ENCODE measurements around the gene CD40. TPM values are rescaled to one million over a fixed set of nuclear protein-coding genes. Genes with fewer than 3 reads are reported as not detected.
"Not testable (repeated sequence)": the region's sequence is repeated elsewhere in the genome, so short reads cannot be mapped to it uniquely, and the experiment has no call there.

Gene CD40
- total RNA-seq, 1 experiment from 2014 or later = 14.1 TPM

GRCh38 chr20:46093531-46093930 lies 24.6 kb upstream of the CD40 start:
- intact Hi-C loops (cut with micrococcal nuclease; ENCODE audit: unreplicated experiment) = no loop called here
- H3K4me1 ChIP-seq (ENCODE audit: control insufficient read depth, insufficient read depth, low read length) = peaks cover 4% of the 10 kb centered on the region; the same call in 1 of the 2 replicates
- DNase-seq (ENCODE audit: low read depth, low spot score) (no peak), ATAC-seq (no peak)
- in situ Hi-C loops (cut with HindIII; ENCODE audit: low pct_unique_long_range_greater_than_20kb, low sequenced_read_pairs) = no loop called here
- H3K9me3 ChIP-seq (ENCODE audit: control insufficient read depth, insufficient read depth, low read depth, low read length) = no peaks in the 10 kb centered on the region
- ChIA-PET CTCF (no interaction called here), POLR2A (no interaction called here)
- H3K27ac ChIP-seq (ENCODE audit: low read length) = no peak overlapping the region
- no peak overlapping the region for H3K4me3 ChIP-seq (ENCODE audit: low read depth in 2 of 2, low read length in 2 of 2)
- BruUV-seq (replicated peaks) = no TSS peak
- TF ChIP-seq TCF7L2 (IDR thresholded peaks at IDR 0.05; ENCODE audit: low read depth, low read length) (no peak), CTCF (IDR thresholded peaks at IDR 0.05) (no peak)
- H3K36me3 ChIP-seq (ENCODE audit: control insufficient read depth, insufficient read depth, low read length) = peaks cover 4% of the 10 kb centered on the region; the same call in 1 of the 2 replicates
- no peaks in the 10 kb centered on the region; the same call in 1 of the 2 replicates for H3K27me3 ChIP-seq (ENCODE audit: control insufficient read depth, insufficient read depth, low read length)

- Histone ChIP-seq H3K36me3 (ENCODE audit: control insufficient read depth, insufficient read depth, low read length) (no peaks in the 10 kb centered on the region), H3K9me3 (ENCODE audit: control insufficient read depth, insufficient read depth, low read depth, low read length) (no peaks in the 10 kb centered on the region), H3K27me3 (ENCODE audit: control insufficient read depth, insufficient read depth, low read length) (peaks cover 3% of the 10 kb centered on the region; the same call in 1 of the 2 replicates), H3K4me1 (ENCODE audit: control insufficient read depth, insufficient read depth, low read length) (no peaks in the 10 kb centered on the region), H3K4me3 (ENCODE audit: low read depth in 2 of 2, low read length in 2 of 2) (no peak overlapping the region), H3K27ac (ENCODE audit: low read length) (no peak overlapping the region)
- ATAC-seq = no peak
- no peak for TF ChIP-seq SIN3A (IDR thresholded peaks at IDR 0.05; ENCODE audit: borderline replicate concordance, insufficient read depth, low read depth, low read length)
- no peak for DNase-seq (ENCODE audit: low read depth, low spot score)
- in situ Hi-C loops (cut with HindIII; ENCODE audit: low pct_unique_long_range_greater_than_20kb, low sequenced_read_pairs) = no loop called here
- intact Hi-C loops (cut with micrococcal nuclease; ENCODE audit: unreplicated experiment) = no loop called here
- ChIA-PET POLR2A (no interaction called here), CTCF (no interaction called here)
- no TSS peak for BruUV-seq (replicated peaks)
These were observed 18.4 kb upstream of the CD40 start for GRCh38 chr20:46099491-46100287.

DNA sequence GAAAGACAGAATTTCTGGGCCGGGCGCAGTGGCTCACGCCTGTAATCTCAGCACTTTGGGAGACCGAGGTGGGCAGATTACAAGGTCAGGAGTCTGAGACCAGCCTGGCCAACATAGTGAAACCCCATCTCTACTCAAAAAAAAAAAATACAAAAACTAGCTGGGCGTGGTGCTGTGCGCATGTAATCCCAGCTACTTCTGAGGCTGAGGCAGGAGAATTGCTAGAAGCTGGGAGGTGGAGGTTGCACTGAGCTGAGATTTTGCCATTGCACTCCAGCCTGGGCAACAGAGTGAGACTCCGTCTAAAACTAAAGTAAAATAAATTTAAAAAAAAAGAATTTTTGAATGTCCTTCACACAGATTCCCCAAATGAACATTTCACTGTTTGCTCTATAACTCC lies 17.7 kb upstream of the CD40 start:
- intact Hi-C loops (cut with micrococcal nuclease; ENCODE audit: unreplicated experiment); ATAC-seq; H3K36me3 ChIP-seq (ENCODE audit: control insufficient read depth, insufficient read depth, low read length); H3K27me3 ChIP-seq (ENCODE audit: control insufficient read depth, insufficient read depth, low read length); in situ Hi-C loops (cut with HindIII; ENCODE audit: low pct_unique_long_range_greater_than_20kb, low sequenced_read_pairs); H3K9me3 ChIP-seq (ENCODE audit: control insufficient read depth, insufficient read depth, low read depth, low read length); DNase-seq (ENCODE audit: low read depth, low spot score); H3K27ac ChIP-seq (ENCODE audit: low read length); CTCF ChIA-PET; H3K4me1 ChIP-seq (ENCODE audit: control insufficient read depth, insufficient read depth, low read length); BruUV-seq (replicated peaks); H3K4me3 ChIP-seq (ENCODE audit: low read depth in 2 of 2, low read length in 2 of 2): not testable (repeated sequence)
- POLR2A ChIA-PET = interaction anchor here (0.7 kb wide), 1 partner anchor 264 kb away, joined by 4 read pairs; no protein-coding TSS in a partner anchor

GRCh38 chr20:46100988-46101387 lies 17.1 kb upstream of the CD40 start:
- H3K27ac ChIP-seq (ENCODE audit: low read length) = no peak overlapping the region
- no peak for DNase-seq (ENCODE audit: low read depth, low spot score)
- no peak for TF ChIP-seq TCF7L2 (IDR thresholded peaks at IDR 0.05; ENCODE audit: low read depth, low read length)
- TF ChIP-seq, protein P1, sequence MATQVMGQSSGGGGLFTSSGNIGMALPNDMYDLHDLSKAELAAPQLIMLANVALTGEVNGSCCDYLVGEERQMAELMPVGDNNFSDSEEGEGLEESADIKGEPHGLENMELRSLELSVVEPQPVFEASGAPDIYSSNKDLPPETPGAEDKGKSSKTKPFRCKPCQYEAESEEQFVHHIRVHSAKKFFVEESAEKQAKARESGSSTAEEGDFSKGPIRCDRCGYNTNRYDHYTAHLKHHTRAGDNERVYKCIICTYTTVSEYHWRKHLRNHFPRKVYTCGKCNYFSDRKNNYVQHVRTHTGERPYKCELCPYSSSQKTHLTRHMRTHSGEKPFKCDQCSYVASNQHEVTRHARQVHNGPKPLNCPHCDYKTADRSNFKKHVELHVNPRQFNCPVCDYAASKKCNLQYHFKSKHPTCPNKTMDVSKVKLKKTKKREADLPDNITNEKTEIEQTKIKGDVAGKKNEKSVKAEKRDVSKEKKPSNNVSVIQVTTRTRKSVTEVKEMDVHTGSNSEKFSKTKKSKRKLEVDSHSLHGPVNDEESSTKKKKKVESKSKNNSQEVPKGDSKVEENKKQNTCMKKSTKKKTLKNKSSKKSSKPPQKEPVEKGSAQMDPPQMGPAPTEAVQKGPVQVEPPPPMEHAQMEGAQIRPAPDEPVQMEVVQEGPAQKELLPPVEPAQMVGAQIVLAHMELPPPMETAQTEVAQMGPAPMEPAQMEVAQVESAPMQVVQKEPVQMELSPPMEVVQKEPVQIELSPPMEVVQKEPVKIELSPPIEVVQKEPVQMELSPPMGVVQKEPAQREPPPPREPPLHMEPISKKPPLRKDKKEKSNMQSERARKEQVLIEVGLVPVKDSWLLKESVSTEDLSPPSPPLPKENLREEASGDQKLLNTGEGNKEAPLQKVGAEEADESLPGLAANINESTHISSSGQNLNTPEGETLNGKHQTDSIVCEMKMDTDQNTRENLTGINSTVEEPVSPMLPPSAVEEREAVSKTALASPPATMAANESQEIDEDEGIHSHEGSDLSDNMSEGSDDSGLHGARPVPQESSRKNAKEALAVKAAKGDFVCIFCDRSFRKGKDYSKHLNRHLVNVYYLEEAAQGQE (IDR thresholded peaks at IDR 0.05; ENCODE audit: insufficient read depth in 1 of 2, low read depth in 2 of 2, low read length in 1 of 2) = no peak
- BruUV-seq (replicated peaks) = no TSS peak
- H3K36me3 ChIP-seq (ENCODE audit: control insufficient read depth, insufficient read depth, low read length) = no peaks in the 10 kb centered on the region
- H3K9me3 ChIP-seq (ENCODE audit: control insufficient read depth, insufficient read depth, low read depth, low read length) = no peaks in the 10 kb centered on the region
- H3K4me1 ChIP-seq (ENCODE audit: control insufficient read depth, insufficient read depth, low read length) = no peaks in the 10 kb centered on the region
- H3K27me3 ChIP-seq (ENCODE audit: control insufficient read depth, insufficient read depth, low read length) = peaks cover 5% of the 10 kb centered on the region; the same call in 1 of the 2 replicates
- intact Hi-C loops (cut with micrococcal nuclease; ENCODE audit: unreplicated experiment) (no loop called here), in situ Hi-C loops (cut with HindIII; ENCODE audit: low pct_unique_long_range_greater_than_20kb, low sequenced_read_pairs) (no loop called here)
- no peak for ATAC-seq
- POLR2A ChIA-PET = interaction anchor here (0.7 kb wide), 1 partner anchor 263 kb away, joined by 4 read pairs; no protein-coding TSS in a partner anchor
- no peak overlapping the region for H3K4me3 ChIP-seq (ENCODE audit: low read depth in 2 of 2, low read length in 2 of 2)
- CTCF ChIA-PET = no interaction called here
